Neuronal stem cell (in vitro differentiated cells): ENCODE data around the gene RTL1. TPM values are rescaled to one million over a fixed set of nuclear protein-coding genes. Genes with fewer than 3 reads are reported as not detected.

Source experiments
- DNase-seq: peaks from one replicate; pipeline ENCODE4 v3.0.0-alpha.2; 2013; ENCODE audit warnings: low spot score
- H2AFZ ChIP-seq: one replicate; pipeline ENCODE4 v1.6.1; 2013; ENCODE audit warnings: mild to moderate bottlenecking, low read length, inconsistent platforms
- H2AK5ac ChIP-seq: 2 replicates; pipeline ENCODE4 v1.6.1; 2013; ENCODE audit warnings: low read depth, mild to moderate bottlenecking, inconsistent platforms, low read length, moderate library complexity, mixed read lengths
- H2BK120ac ChIP-seq: 2 replicates; pipeline ENCODE4 v1.6.1; 2013; ENCODE audit warnings: low read depth, mild to moderate bottlenecking, inconsistent platforms, low read length, moderate library complexity, mixed read lengths
- H2BK12ac ChIP-seq: one replicate; pipeline ENCODE4 v1.6.1; 2013; ENCODE audit warnings: low read length, inconsistent platforms
- H2BK15ac ChIP-seq: 2 replicates; pipeline ENCODE4 v1.6.1; 2013; ENCODE audit warnings: mild to moderate bottlenecking, low read length, inconsistent platforms, mixed read lengths
- H2BK5ac ChIP-seq: one replicate; pipeline ENCODE4 v1.6.1; 2013; ENCODE audit warnings: inconsistent platforms, mild to moderate bottlenecking, low read length, moderate library complexity
- H3K14ac ChIP-seq: one replicate; pipeline ENCODE4 v1.6.1; 2013; ENCODE audit warnings: low read length, inconsistent platforms
- H3K18ac ChIP-seq: 2 replicates; pipeline ENCODE4 v1.6.1; 2013; ENCODE audit warnings: low read length, inconsistent platforms
- H3K23ac ChIP-seq: 2 replicates; pipeline ENCODE4 v1.6.1; 2013; ENCODE audit warnings: low read depth, mild to moderate bottlenecking, mixed read lengths, low read length, inconsistent platforms; ENCODE audit not compliant: poor library complexity
- H3K27ac ChIP-seq: replicated peaks from 3 replicates; pipeline ENCODE4 v1.5.1; 2013; ENCODE audit warnings: low read length, inconsistent platforms
- H3K27me3 ChIP-seq, 3 experiments: 2 replicates each; pipeline ENCODE4 v1.6.1; 2013; ENCODE audit warnings: low read length in 3 of 3, mild to moderate bottlenecking in 2 of 3, inconsistent platforms in 1 of 3, low read depth in 1 of 3, mixed read lengths in 1 of 3, moderate library complexity in 1 of 3; ENCODE audit not compliant: control insufficient read depth in 3 of 3, insufficient read depth in 3 of 3
- H3K36me3 ChIP-seq, 2 donors: replicated peaks in 1 of 2; 2 replicates each; pipeline ENCODE4 v1.6.1; 2013; ENCODE audit warnings: low read length in 2 of 2; ENCODE audit not compliant: control insufficient read depth in 2 of 2, insufficient read depth in 2 of 2
- H3K4ac ChIP-seq: 2 replicates; pipeline ENCODE4 v1.6.1; 2013; ENCODE audit warnings: inconsistent platforms, mild to moderate bottlenecking, low read length, moderate library complexity
- H3K4me1 ChIP-seq, 2 donors: 1 replicate in 1 of 2; 2 replicates in 1 of 2; pipeline ENCODE4 v1.6.1; 2013; ENCODE audit warnings: low read length in 2 of 2, low read depth in 1 of 2; ENCODE audit not compliant: control insufficient read depth in 2 of 2, insufficient read depth in 1 of 2
- H3K4me2 ChIP-seq: one replicate; pipeline ENCODE4 v1.6.1; 2013; ENCODE audit warnings: mild to moderate bottlenecking, low read length, inconsistent platforms; ENCODE audit not compliant: insufficient read depth, poor library complexity, severe bottlenecking
- H3K4me3 ChIP-seq, 2 donors: 2 replicates each; pipeline ENCODE4 v1.5.1; 2013; ENCODE audit warnings: low read length in 2 of 2, mild to moderate bottlenecking in 2 of 2, inconsistent platforms in 1 of 2, moderate library complexity in 1 of 2
- H3K79me1 ChIP-seq: one replicate; pipeline ENCODE4 v1.6.1; 2013; ENCODE audit warnings: low read depth, mild to moderate bottlenecking, inconsistent platforms, low read length, moderate library complexity
- H3K9ac ChIP-seq: one replicate; pipeline ENCODE4 v1.6.1; 2013; ENCODE audit warnings: mild to moderate bottlenecking, low read depth, low read length, inconsistent platforms; ENCODE audit not compliant: poor library complexity
- H3K9me3 ChIP-seq, 2 donors: replicated peaks in 1 of 2; 2 replicates each; pipeline versions ENCODE3 to v1.6.1; 2013; ENCODE audit warnings: low read length in 2 of 2, mild to moderate bottlenecking in 2 of 2, inconsistent platforms in 1 of 2, low read depth in 1 of 2, mixed read lengths in 1 of 2, moderate library complexity in 1 of 2; ENCODE audit not compliant: control insufficient read depth in 2 of 2, insufficient read depth in 1 of 2
- H4K8ac ChIP-seq: one replicate; pipeline ENCODE4 v1.6.1; 2013; ENCODE audit warnings: low read depth, mild to moderate bottlenecking, inconsistent platforms, low read length, moderate library complexity
- H4K91ac ChIP-seq: one replicate; pipeline ENCODE4 v1.6.1; 2013; ENCODE audit warnings: low read length, low read depth, mild to moderate bottlenecking, inconsistent platforms; ENCODE audit not compliant: poor library complexity
- WGBS, 2 donors: extraction: QIAGEN DNeasy Blood & Tissue Kit; methylation state at CpG; one replicate each; pipeline ENCODE4 v1.1.7; 2013; ENCODE audit warnings: missing lambda C conversion rate in 2 of 2, mixed read lengths in 1 of 2; ENCODE audit not compliant: insufficient read length in 2 of 2, insufficient replicate concordance in 1 of 2; ENCODE audit errors: extremely low coverage in 2 of 2; 5-methylcytosine and 5-hydroxymethylcytosine counted together
- polyA plus RNA-seq, 2 experiments: library from polyadenylated mRNA; stranded (reverse); fragments of 200-250 nt; gene quantifications; one replicate each; pipeline ENCODE4 v1.2.3, GENCODE V29; 2013

RTL1 gene
- polyA plus RNA-seq (2013, experiment 1 of 2): 3.6 TPM
- polyA plus RNA-seq (2013, experiment 2 of 2): 3.6 TPM

GRCh38 chr14:100903672-100904185 lies at the start of gene RTL1:
Gene RTL1, minus strand, starts transcription at chr14:100903722. Its CDS starts 18,934 bp downstream, at chr14:100884788.
- Histone ChIP-seq H2BK12ac (peak within 1 kb of the TSS; percentile 92), H2BK15ac (peak within 1 kb of the TSS; percentile 96), H2AK5ac (peak within 1 kb of the TSS; percentile 98), H3K9me3 (peaks cover 0 to 6% of the 10 kb centered on the region in 2 donors), H4K8ac (no peak within 1 kb of the TSS), H3K9ac (peak within 1 kb of the TSS; percentile 83), H3K4ac (peak within 1 kb of the TSS; percentile 60), H2AFZ (peak within 1 kb of the TSS; percentile 88), H3K27me3 (no peaks in the 10 kb centered on the region), H3K18ac (peak within 1 kb of the TSS; percentile 96), H2BK5ac (peak within 1 kb of the TSS; percentile 95), H3K4me1 (peaks cover 49 to 50% of the 10 kb centered on the region in 2 donors), H4K91ac (peak within 1 kb of the TSS; percentile 77), H3K27ac (peak within 1 kb of the TSS; percentile 63), H3K4me2 (peak within 1 kb of the TSS; percentile 85), H2BK120ac (peak within 1 kb of the TSS; percentile 78), H3K23ac (no peak within 1 kb of the TSS), H3K36me3 (no peaks in the 10 kb centered on the region), H3K79me1 (no peaks in the 10 kb centered on the region), H3K14ac (no peak within 1 kb of the TSS), H3K4me3 (peak within 1 kb of the TSS in 1 of 2 donors; percentile 36)
- WGBS, 2 donors: no CpG with 5 or more reads among the region's 12 CpGs
- DNase-seq: no peak

- Histone ChIP-seq H2BK15ac (no peak overlapping the region), H3K23ac (no peak overlapping the region), H2AK5ac (no peak overlapping the region), H3K9ac (no peak overlapping the region), H2BK5ac (no peak overlapping the region), H3K18ac (no peak overlapping the region), H3K14ac (no peak overlapping the region), H3K4me1 (peaks cover 0 to 4% of the 10 kb centered on the region in 2 donors), H3K4ac (no peak overlapping the region), H4K8ac (no peak overlapping the region), H3K9me3 (no peaks in the 10 kb centered on the region), H3K36me3 (no peaks in the 10 kb centered on the region), H4K91ac (no peak overlapping the region), H3K79me1 (no peaks in the 10 kb centered on the region), H3K27ac (no peak overlapping the region), H2AFZ (no peak overlapping the region), H3K4me3 (no peak overlapping the region), H2BK12ac (no peak overlapping the region), H2BK120ac (no peak overlapping the region), H3K27me3 (no peaks in the 10 kb centered on the region), H3K4me2 (no peak overlapping the region)
- WGBS, 2 donors: no CpG with 5 or more reads among the region's 3 CpGs
- no peak for DNase-seq
Measured at GRCh38 chr14:100950024-100950423, 46.5 kb upstream of the RTL1 start.

- Histone ChIP-seq H3K4me1 (peaks cover 0 to 4% of the 10 kb centered on the region in 2 donors), H3K79me1 (no peaks in the 10 kb centered on the region), H4K91ac (no peak overlapping the region), H3K14ac (no peak overlapping the region), H2BK120ac (no peak overlapping the region), H3K27me3 (no peaks in the 10 kb centered on the region), H2BK5ac (no peak overlapping the region), H2BK15ac (no peak overlapping the region), H2AK5ac (no peak overlapping the region), H2BK12ac (no peak overlapping the region), H3K4me2 (no peak overlapping the region), H3K4ac (no peak overlapping the region), H3K4me3 (no peak overlapping the region), H3K23ac (no peak overlapping the region), H2AFZ (no peak overlapping the region), H3K9ac (no peak overlapping the region), H3K27ac (no peak overlapping the region), H3K9me3 (no peaks in the 10 kb centered on the region), H3K18ac (no peak overlapping the region), H3K36me3 (no peaks in the 10 kb centered on the region), H4K8ac (no peak overlapping the region)
- DNase-seq: no peak
- WGBS, 2 donors: no CpG with 5 or more reads among the region's 2 CpGs
Measured at GRCh38 chr14:100944052-100944451, 40.5 kb upstream of the RTL1 start.

- no peak overlapping the region for H4K91ac ChIP-seq
- no peak overlapping the region for H3K27ac ChIP-seq
- no peaks in the 10 kb centered on the region for H3K79me1 ChIP-seq
- no peaks in the 10 kb centered on the region for H3K36me3 ChIP-seq
- peaks cover 0 to 4% (median 0%) of the 10 kb centered on the region in 3 experiments for H3K27me3 ChIP-seq
- H2BK120ac ChIP-seq: no peak overlapping the region
- no peak overlapping the region for H3K14ac ChIP-seq
- H2BK15ac ChIP-seq: no peak overlapping the region
- no peak overlapping the region for H2AFZ ChIP-seq
- WGBS, 2 donors: no CpG with 5 or more reads among the region's 2 CpGs
- no peak for DNase-seq
- no peak overlapping the region for H2BK12ac ChIP-seq
- no peak overlapping the region for H4K8ac ChIP-seq
- no peaks in the 10 kb centered on the region for H3K4me1 ChIP-seq
- no peak overlapping the region for H3K9ac ChIP-seq
- no peak overlapping the region for H2AK5ac ChIP-seq
- H3K18ac ChIP-seq: no peak overlapping the region
- no peak overlapping the region for H3K4me3 ChIP-seq
- no peak overlapping the region for H3K4ac ChIP-seq
- no peak overlapping the region for H3K4me2 ChIP-seq
- peaks cover 0 to 2% of the 10 kb centered on the region in 2 donors for H3K9me3 ChIP-seq
- no peak overlapping the region for H3K23ac ChIP-seq
- no peak overlapping the region for H2BK5ac ChIP-seq
Measured at GRCh38 chr14:100930270-100930669, 26.7 kb upstream of the RTL1 start.
